CD4-positive, alpha-beta T cell treated with Interleukin-2 at 100 ng/mL for 4 hours (primary cell): ENCODE data around the gene LYSET.
"Not testable (repeated sequence)": the region's sequence is repeated elsewhere in the genome, so short reads cannot be mapped to it uniquely, and the experiment has no call there.

Experiments used
- DNase-seq: peaks from one replicate; pipeline ENCODE4 v3.0.0-alpha.2; 2020; ENCODE audit warnings: low spot score

Gene LYSET

GRCh38 chr14:93184391-93185348 is at the start of gene LYSET, which contains the start of gene MOAP1:
Gene LYSET (plus strand): TSS chr14:93185317. CDS start chr14:93185406, 89 bp downstream.
Gene MOAP1 (minus strand): TSS chr14:93184897. CDS start chr14:93184242, 655 bp downstream.
- DNase-seq: peak; percentile 91

- DNase-seq: no peak
Measured at GRCh38 chr14:93135399-93135798, 49.7 kb upstream of the LYSET start.

- no peak for DNase-seq
Measured at GRCh38 chr14:93136009-93136408, 49.1 kb upstream of the LYSET start.

GRCh38 chr14:93136508-93136907 is 48.6 kb upstream of the LYSET start:
- DNase-seq: not testable (repeated sequence)

- no peak for DNase-seq
Measured at GRCh38 chr14:93137864-93138263, 47.3 kb upstream of the LYSET start.

GRCh38 chr14:93142854-93143652 is 42.1 kb upstream of the LYSET start:
- DNase-seq: no peak

GRCh38 chr14:93146119-93146518 is 39.0 kb upstream of the LYSET start:
- no peak for DNase-seq

- no peak for DNase-seq
Measured at GRCh38 chr14:93148979-93149378, 36.1 kb upstream of the LYSET start.

- no peak for DNase-seq
Measured at GRCh38 chr14:93150227-93151208, 34.6 kb upstream of the LYSET start.

- DNase-seq: no peak
Measured at GRCh38 chr14:93153121-93153520, 32.0 kb upstream of the LYSET start.

- DNase-seq: no peak
Measured at GRCh38 chr14:93155667-93156066, 29.4 kb upstream of the LYSET start.

GRCh38 chr14:93156693-93157369 is 28.3 kb upstream of the LYSET start:
- no peak for DNase-seq

- DNase-seq: not testable (repeated sequence)
Measured at GRCh38 chr14:93158349-93158748, 26.8 kb upstream of the LYSET start.

- DNase-seq: not testable (repeated sequence)
Measured at GRCh38 chr14:93159625-93160352, 25.3 kb upstream of the LYSET start.

- DNase-seq: no peak
Measured at GRCh38 chr14:93160353-93160801, 24.7 kb upstream of the LYSET start.

GRCh38 chr14:93161411-93161940 is 23.6 kb upstream of the LYSET start:
- DNase-seq: no peak

- no peak for DNase-seq
Measured at GRCh38 chr14:93163564-93163963, 21.6 kb upstream of the LYSET start.

GRCh38 chr14:93165271-93166265 is 19.5 kb upstream of the LYSET start:
- not testable (repeated sequence) for DNase-seq

GRCh38 chr14:93168610-93169009 is 16.5 kb upstream of the LYSET start:
- DNase-seq: not testable (repeated sequence)
